IPS DF 4.7 (cell line): Measurements from ENCODE around the gene PRSS8.

Experiments
- DNase-seq: peaks from one replicate; pipeline ENCODE4 v3.0.0-alpha.2; 2013; ENCODE audit warnings: low spot score; ENCODE audit errors: extremely low read depth

PRSS8 gene

GRCh38 chr16:31128711-31129567, 6.6 kb downstream of the PRSS8 start:
- DNase-seq, result no peak

GRCh38 chr16:31127182-31127581, 8.3 kb downstream of the PRSS8 start:
- no peak for DNase-seq

- DNase-seq, result no peak
Observed at GRCh38 chr16:31125844-31126243, 9.7 kb downstream of the PRSS8 start.

GRCh38 chr16:31120129-31120528, 15.4 kb downstream of the PRSS8 start:
- DNase-seq, result no peak

- DNase-seq, result no peak
Observed at GRCh38 chr16:31118223-31119155, 17.0 kb downstream of the PRSS8 start.

- no peak for DNase-seq
Observed at GRCh38 chr16:31117384-31118222, 17.9 kb downstream of the PRSS8 start, which contains the start of gene KAT8. KAT8 (plus strand) TSS chr16:31117664; CDS start chr16:31117682, 18 bp downstream.

- no peak for DNase-seq
Observed at GRCh38 chr16:31114468-31114867, 21.1 kb downstream of the PRSS8 start.

- DNase-seq, result no peak
Observed at GRCh38 chr16:31113121-31114120, 22.1 kb downstream of the PRSS8 start.

GRCh38 chr16:31112711-31113110, 22.8 kb downstream of the PRSS8 start:
- no peak for DNase-seq

- DNase-seq, result no peak
Observed at GRCh38 chr16:31111881-31112466, 23.6 kb downstream of the PRSS8 start.

GRCh38 chr16:31110106-31111034, 25.2 kb downstream of the PRSS8 start:
- no peak for DNase-seq

GRCh38 chr16:31109622-31110021, 25.9 kb downstream of the PRSS8 start:
- no peak for DNase-seq

GRCh38 chr16:31108794-31109558, 26.6 kb downstream of the PRSS8 start:
- DNase-seq, result no peak

- DNase-seq, result no peak
Observed at GRCh38 chr16:31108035-31108793, 27.3 kb downstream of the PRSS8 start, which contains the start of gene BCKDK. BCKDK (plus strand) TSS chr16:31108386; CDS start chr16:31109224, 838 bp downstream.

- no peak for DNase-seq
Observed at GRCh38 chr16:31107465-31107867, 28.1 kb downstream of the PRSS8 start.

GRCh38 chr16:31106509-31107464, 28.7 kb downstream of the PRSS8 start:
- no peak for DNase-seq
